WI38 (cell line): ENCODE measurements around the gene TACR1.

Experiments used
- H3K4me3 ChIP-seq: 2 replicates; pipeline ENCODE4 v1.5.1; 2011; ENCODE audit warnings: low read depth, mild to moderate bottlenecking, control low read depth, low read length
- CTCF ChIP-seq: IDR thresholded peaks from 2 replicates; pipeline ENCODE4 v1.5.1; 2012; ENCODE audit warnings: low read depth, mild to moderate bottlenecking, control low read depth, low read length

Gene TACR1

GRCh38 chr2:75055820-75056675, 143.3 kb downstream of the TACR1 start:
- TF ChIP-seq CTCF: no peak
- H3K4me3 ChIP-seq: no peak overlapping the region

DNA sequence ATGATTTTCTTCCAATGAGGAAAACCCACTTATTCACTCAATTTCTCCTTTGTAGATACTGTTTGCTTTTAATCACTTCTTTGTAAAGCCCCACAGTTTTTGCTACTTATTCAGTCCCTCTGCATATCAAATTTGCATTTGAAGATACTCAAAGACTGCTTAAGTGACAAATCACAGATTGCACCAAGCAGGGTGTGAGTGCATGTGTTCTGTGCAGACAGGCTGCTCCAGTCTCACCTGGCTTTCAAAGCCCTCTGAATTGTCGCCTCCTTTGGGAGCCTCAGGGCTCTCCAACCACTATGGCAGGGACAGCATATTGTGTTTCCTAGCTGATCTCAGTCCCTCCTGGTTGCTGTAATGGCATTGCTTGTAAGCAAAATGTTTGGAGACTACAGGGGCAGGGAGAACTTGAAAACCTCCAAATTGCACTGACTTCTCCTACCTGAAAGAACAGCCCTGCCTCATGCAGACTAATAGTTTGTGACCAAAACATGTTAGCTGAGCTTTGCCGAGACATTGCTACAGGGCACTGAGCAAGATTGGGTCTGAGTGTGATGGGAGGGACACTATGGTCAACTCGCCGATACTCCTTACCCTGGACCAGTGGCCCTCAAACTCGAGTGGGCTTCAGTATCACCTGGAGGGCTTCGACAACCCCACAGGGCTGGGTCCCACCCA, 144.0 kb downstream of the TACR1 start:
- H3K4me3 ChIP-seq: no peak overlapping the region
- TF ChIP-seq CTCF: no peak

DNA sequence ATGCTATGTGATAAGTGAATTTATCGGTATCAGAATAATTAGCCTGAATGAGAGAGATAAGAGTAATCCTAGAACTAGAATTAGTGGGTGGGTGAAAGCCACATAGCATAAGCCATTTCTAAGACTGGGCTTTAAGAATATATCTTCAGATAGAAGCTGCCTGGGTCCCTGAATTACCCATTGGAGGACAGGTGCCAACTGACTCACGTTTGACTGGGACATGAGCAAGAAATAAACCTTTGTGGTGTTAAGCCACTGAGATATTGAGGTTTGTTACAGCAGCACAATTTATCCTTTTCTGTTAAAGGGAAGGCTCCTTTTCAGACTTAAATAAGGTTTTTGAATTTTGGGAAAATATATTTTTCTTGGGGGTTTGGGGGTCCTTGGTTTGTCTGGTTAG, 145.0 kb downstream of the TACR1 start:
- TF ChIP-seq CTCF: no peak
- H3K4me3 ChIP-seq: no peak overlapping the region

DNA sequence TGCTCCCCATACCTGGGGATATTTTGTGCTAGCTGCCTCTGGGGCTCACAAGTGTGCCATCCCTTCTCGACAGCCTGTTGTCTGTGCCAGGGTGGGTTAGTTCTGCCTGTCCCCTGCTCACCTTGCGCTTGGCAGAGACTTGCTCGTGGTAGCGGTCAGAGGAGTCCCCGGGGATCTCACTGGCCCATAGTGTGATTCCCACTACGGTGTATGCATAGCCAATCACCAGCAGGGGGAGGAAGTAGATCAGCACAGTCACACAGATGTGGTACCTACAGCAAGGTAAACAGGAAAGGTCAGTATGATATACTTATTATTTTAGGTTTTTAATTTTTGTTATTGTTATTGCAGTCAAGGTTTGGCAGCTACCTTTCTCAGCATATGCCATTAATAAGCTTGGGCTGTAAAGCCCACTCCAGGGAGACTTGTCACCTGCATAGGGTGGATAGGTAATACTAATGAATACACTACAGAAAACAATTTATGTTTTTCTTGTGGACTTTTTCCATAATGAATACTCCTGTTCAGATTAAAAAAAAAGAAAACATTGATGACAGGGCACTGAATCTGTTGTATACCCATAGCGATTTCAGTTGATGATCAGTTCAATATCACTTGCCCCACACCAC, 145.7 kb downstream of the TACR1 start:
- peak; percentile 59 for TF ChIP-seq CTCF
- H3K4me3 ChIP-seq: no peak overlapping the region

DNA sequence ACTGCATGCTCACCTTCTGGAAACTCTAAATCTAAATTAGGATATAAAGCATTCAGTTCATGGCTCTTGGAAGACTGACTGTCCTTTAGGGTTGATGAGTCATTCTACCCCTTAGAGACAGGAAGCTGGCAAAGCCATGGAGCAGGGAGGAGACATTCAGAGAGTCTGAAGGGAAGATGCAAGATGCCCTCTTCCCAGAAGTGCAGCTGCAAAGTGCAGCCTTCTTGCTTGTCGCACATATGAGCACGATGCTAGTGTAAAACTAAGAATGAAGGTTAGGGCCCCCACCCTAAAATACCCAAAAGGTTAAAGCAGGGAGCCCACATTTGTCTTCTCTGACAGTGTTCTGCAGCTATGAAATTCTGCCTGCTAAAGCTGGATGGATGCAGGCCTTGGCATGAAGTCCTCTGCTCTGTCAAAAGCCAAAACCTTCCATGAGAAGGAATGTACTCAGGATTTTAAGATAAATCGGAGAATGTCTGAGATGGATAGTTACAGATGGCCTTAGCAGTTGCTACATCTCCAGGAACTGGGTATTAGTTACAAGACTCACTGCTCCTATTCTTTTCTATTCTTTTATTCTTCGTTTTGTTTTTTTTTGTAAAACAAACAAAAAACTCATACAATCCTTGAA, 151.2 kb downstream of the TACR1 start:
- no peak overlapping the region for H3K4me3 ChIP-seq
- no peak for TF ChIP-seq CTCF

DNA sequence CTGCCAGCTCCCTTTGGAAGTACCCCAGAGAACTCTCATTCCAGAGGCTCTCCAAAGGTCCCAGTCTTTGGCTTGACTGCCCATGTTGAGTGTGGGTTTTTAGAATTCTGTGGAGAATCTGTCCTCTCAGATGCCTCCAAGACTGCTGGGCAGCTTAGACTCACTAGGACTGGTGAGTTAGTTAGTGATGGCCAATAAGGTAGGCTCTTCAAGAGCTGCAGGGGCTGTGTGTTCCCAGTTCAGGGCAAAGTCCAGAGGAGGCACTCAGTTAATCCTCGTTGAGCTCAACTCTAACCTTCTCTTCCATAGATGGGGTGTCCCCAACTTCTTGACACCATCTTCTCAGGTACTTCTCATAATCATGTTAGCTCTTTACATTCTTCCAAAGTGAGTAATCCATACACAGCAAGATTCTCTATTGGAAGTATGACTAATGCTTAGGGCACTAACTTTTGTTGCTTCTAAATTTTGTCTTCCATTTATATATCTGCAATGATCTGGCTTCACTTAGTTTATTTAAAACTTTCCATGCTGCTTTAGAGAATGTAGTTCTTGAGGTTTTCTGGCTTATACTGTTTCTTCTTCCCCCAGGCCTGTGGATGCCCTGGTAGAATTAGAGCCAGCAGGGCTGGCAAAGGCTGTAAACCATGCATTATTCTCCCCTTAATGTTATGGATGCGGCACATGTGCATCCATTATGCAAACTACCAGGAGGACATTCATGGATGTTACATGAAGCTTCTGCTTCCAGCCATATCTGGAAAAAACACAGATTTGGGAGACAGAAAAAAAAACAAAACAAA, 151.9 kb downstream of the TACR1 start:
- TF ChIP-seq CTCF: no peak
- H3K4me3 ChIP-seq: no peak overlapping the region
